ENCODE data around the gene CFAP69. TPM values are rescaled to one million over a fixed set of nuclear protein-coding genes. Genes with fewer than 3 reads are reported as not detected.

Gene CFAP69
- total RNA-seq, 1 experiment from 2014 or later, result 4.1 TPM

DNA sequence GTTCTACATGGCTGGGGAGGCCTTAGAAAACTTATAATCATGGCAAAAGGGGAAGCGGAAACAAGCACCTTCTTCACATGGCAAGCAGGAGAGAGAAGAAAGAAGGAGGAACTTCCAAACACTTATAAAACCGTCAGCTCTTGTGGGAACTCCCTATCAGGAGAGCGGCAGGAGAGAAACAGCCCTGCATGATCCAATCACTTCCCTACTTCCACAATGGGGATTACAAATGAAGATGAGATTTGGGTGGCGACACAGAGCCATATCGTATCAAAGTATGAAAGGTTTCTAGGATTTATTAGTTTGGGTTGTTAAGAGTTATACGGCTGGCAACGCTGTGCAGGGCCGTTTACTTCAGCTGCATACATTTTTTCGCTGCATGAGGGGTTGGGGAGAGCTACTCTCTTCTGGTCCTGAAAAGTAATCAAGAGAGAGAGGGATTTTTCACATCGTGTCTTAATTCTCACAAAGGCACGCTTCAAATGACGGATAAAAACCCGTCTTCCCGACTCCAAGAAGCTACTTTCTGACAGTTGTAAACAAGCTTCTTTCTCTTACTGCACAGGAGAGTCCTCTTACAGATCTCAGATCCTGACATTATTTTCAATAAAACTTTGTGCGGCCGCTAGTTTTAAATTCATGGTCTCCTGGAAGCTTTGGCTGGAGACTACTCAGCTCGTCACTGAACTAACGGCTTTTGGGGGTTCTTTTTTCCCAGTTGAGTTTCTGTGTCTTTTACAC lies 100.8 kb downstream of the CFAP69 start:
- BruUV-seq (replicated peaks), result TSS peak; percentile 93
- DNase-seq (ENCODE audit: low read depth, low spot score), result no peak
- Histone ChIP-seq H3K36me3 (ENCODE audit: control insufficient read depth in 1 of 2, insufficient read depth in 2 of 2, low read length in 2 of 2) (no peaks in the 10 kb centered on the region), H3K27me3 (ENCODE audit: insufficient read depth, low read length) (no peaks in the 10 kb centered on the region), H3K9me2 (ENCODE audit: insufficient read depth) (no peaks in the 10 kb centered on the region), H3K4me3 (replicated peaks in 1 of 2; ENCODE audit: low read depth in 1 of 2, low read length in 2 of 2) (peak overlapping the region; percentile 97 to 99), H3K4me1 (ENCODE audit: control insufficient read depth in 1 of 2, insufficient read depth in 2 of 2, low read length in 2 of 2) (peaks cover 0 to 14% of the 10 kb centered on the region in 2 experiments; a peak in 2 of 4 replicates), H3K9me3 (ENCODE audit: control insufficient read depth in 1 of 2, insufficient read depth in 1 of 2, low read depth in 1 of 2, low read length in 2 of 2) (no peaks in the 10 kb centered on the region), H3K4me2 (ENCODE audit: low read length) (peak overlapping the region; percentile 75), H3K9ac (ENCODE audit: low read length) (peak overlapping the region; percentile 87), H2AFZ (ENCODE audit: low read depth, low read length, poor library complexity, severe bottlenecking) (peak overlapping the region; percentile 41), H4K20me1 (ENCODE audit: insufficient read depth) (no peaks in the 10 kb centered on the region), H3K79me2 (ENCODE audit: insufficient read depth, low read length) (peaks cover 41% of the 10 kb centered on the region), H3K27ac (ENCODE audit: low read depth, low read length) (no peak overlapping the region)
- RAD21 ChIA-PET (ENCODE audit: low non-redundant PET in 1 of 2, low total read pairs in 2 of 2, uncharacterized antibody in 2 of 2, unreplicated experiment in 2 of 2), result no interaction called here
- POLR2A ChIA-PET, result no interaction called here
- no peak for ATAC-seq
- intact Hi-C loops (cut with micrococcal nuclease), result loop anchor here (1.0 kb wide), 1 partner anchor 58 kb away; the partner anchor contains the start of gene CLDN12
- TF ChIP-seq, protein P1, sequence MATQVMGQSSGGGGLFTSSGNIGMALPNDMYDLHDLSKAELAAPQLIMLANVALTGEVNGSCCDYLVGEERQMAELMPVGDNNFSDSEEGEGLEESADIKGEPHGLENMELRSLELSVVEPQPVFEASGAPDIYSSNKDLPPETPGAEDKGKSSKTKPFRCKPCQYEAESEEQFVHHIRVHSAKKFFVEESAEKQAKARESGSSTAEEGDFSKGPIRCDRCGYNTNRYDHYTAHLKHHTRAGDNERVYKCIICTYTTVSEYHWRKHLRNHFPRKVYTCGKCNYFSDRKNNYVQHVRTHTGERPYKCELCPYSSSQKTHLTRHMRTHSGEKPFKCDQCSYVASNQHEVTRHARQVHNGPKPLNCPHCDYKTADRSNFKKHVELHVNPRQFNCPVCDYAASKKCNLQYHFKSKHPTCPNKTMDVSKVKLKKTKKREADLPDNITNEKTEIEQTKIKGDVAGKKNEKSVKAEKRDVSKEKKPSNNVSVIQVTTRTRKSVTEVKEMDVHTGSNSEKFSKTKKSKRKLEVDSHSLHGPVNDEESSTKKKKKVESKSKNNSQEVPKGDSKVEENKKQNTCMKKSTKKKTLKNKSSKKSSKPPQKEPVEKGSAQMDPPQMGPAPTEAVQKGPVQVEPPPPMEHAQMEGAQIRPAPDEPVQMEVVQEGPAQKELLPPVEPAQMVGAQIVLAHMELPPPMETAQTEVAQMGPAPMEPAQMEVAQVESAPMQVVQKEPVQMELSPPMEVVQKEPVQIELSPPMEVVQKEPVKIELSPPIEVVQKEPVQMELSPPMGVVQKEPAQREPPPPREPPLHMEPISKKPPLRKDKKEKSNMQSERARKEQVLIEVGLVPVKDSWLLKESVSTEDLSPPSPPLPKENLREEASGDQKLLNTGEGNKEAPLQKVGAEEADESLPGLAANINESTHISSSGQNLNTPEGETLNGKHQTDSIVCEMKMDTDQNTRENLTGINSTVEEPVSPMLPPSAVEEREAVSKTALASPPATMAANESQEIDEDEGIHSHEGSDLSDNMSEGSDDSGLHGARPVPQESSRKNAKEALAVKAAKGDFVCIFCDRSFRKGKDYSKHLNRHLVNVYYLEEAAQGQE (IDR thresholded peaks at IDR 0.05; ENCODE audit: low read depth), result no peak
- no peak for TF ChIP-seq EGR1 (IDR thresholded peaks at IDR 0.05; ENCODE audit: low read depth)
- no peak for TF ChIP-seq ZFX (IDR thresholded peaks at IDR 0.05)
- TF ChIP-seq, protein P2, sequence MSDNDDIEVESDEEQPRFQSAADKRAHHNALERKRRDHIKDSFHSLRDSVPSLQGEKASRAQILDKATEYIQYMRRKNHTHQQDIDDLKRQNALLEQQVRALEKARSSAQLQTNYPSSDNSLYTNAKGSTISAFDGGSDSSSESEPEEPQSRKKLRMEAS (IDR thresholded peaks at IDR 0.05), result no peak
- TF ChIP-seq TCF7L2 (IDR thresholded peaks at IDR 0.05; ENCODE audit: borderline replicate concordance, extremely low read depth, insufficient read depth, insufficient read length), result no peak
- TF ChIP-seq CEBPB (IDR thresholded peaks at IDR 0.05; ENCODE audit: low read depth), result no peak
- no peak for TF ChIP-seq RAD21 (IDR thresholded peaks at IDR 0.05; ENCODE audit: low read depth)
- TF ChIP-seq SRF (IDR thresholded peaks at IDR 0.05; ENCODE audit: low read depth), result no peak
- TF ChIP-seq FOSL1 (IDR thresholded peaks at IDR 0.05; ENCODE audit: low read depth), result no peak
- no peak for TF ChIP-seq SIN3A (IDR thresholded peaks at IDR 0.05; ENCODE audit: low read depth)
- no peak for TF ChIP-seq JUND (IDR thresholded peaks at IDR 0.05)
- TF ChIP-seq POLR2AphosphoS5 (IDR thresholded peaks at IDR 0.05; ENCODE audit: low read depth, low read length), result no peak
- CTCF ChIA-PET, result no interaction called here
